MM.1S (cell line): ENCODE data around the gene ACVR1.

Source experiments
- DNase-seq: peaks from one replicate; pipeline ENCODE4 v3.0.0-alpha.2; 2015
- H2AFZ ChIP-seq: fragments of 300-600 bp; sonication (generic); 2 replicates; pipeline ENCODE4 v1.6.0; 2016; ENCODE audit warnings: antibody characterized with exemption, low read length
- H3F3A ChIP-seq: fragments of 300-600 bp; sonication (generic); 2 replicates; pipeline ENCODE4 v1.6.1; 2016; ENCODE audit warnings: mild to moderate bottlenecking, antibody characterized with exemption, low read length, moderate library complexity, mixed read lengths; ENCODE audit not compliant: insufficient read depth
- H3K27ac ChIP-seq: fragments of 300-600 bp; sonication (generic); 2 replicates; pipeline ENCODE4 v1.5.1; 2016; ENCODE audit warnings: mild to moderate bottlenecking, low read length
- H3K27me3 ChIP-seq: fragments of 300-600 bp; sonication (generic); replicated peaks from 2 replicates; pipeline ENCODE4 v1.6.0; 2016; ENCODE audit warnings: low read length; ENCODE audit not compliant: insufficient read depth
- H3K36me3 ChIP-seq: fragments of 300-600 bp; sonication (generic); replicated peaks from 2 replicates; pipeline ENCODE4 v1.6.1; 2016; ENCODE audit warnings: mild to moderate bottlenecking, low read length, mixed read lengths; ENCODE audit not compliant: insufficient read depth
- H3K4me1 ChIP-seq: fragments of 300-600 bp; sonication (generic); 2 replicates; pipeline ENCODE4 v1.6.1; 2016; ENCODE audit warnings: low read length, mixed read lengths
- H3K4me2 ChIP-seq: fragments of 300-600 bp; sonication (generic); 2 replicates; pipeline ENCODE4 v1.6.0; 2016; ENCODE audit warnings: low read depth, low read length
- H3K4me3 ChIP-seq: fragments of 300-600 bp; sonication (generic); 2 replicates; pipeline ENCODE4 v1.5.1; 2016; ENCODE audit warnings: low read length, mixed read lengths
- H3K79me2 ChIP-seq: fragments of 300-600 bp; sonication (generic); 2 replicates; pipeline ENCODE4 v1.6.1; 2016; ENCODE audit warnings: mixed run types, low read length, mixed read lengths
- H3K9ac ChIP-seq: fragments of 300-600 bp; sonication (generic); 2 replicates; pipeline ENCODE4 v1.6.1; 2016; ENCODE audit warnings: low read length, mixed read lengths
- H3K9me2 ChIP-seq: fragments of 300-600 bp; sonication (generic); replicated peaks from 2 replicates; pipeline ENCODE4 v1.6.1; 2016; ENCODE audit warnings: mild to moderate bottlenecking, low read length, mixed read lengths; ENCODE audit not compliant: insufficient read depth
- H3K9me3 ChIP-seq: fragments of 300-600 bp; sonication (generic); replicated peaks from 2 replicates; pipeline ENCODE4 v1.6.1; 2016; ENCODE audit warnings: mild to moderate bottlenecking, low read length, mixed read lengths; ENCODE audit not compliant: insufficient read depth
- H4K20me1 ChIP-seq: fragments of 300-600 bp; sonication (generic); 2 replicates; pipeline ENCODE4 v1.6.1; 2016; ENCODE audit warnings: mild to moderate bottlenecking, low read length, moderate library complexity, mixed read lengths; ENCODE audit not compliant: insufficient read depth
- CTCF ChIP-seq: fragments of 300-600 bp; sonication (generic); IDR thresholded peaks from 2 replicates; pipeline ENCODE4 v1.5.1; 2016; ENCODE audit warnings: antibody characterized with exemption, low read length, mixed read lengths
- EZH2 ChIP-seq: fragments of 300-600 bp; sonication (generic); optimal IDR thresholded peaks from 2 replicates; pipeline ENCODE3; 2017; ENCODE audit warnings: low read depth, mild to moderate bottlenecking, antibody characterized with exemption, low read length, mixed read lengths
- EZH2phosphoT487 ChIP-seq: fragments of 300-600 bp; sonication (generic); IDR thresholded peaks from 2 replicates; pipeline ENCODE4 v1.6.1; 2018; ENCODE audit warnings: antibody characterized with exemption, low read length

The ACVR1 gene

DNA sequence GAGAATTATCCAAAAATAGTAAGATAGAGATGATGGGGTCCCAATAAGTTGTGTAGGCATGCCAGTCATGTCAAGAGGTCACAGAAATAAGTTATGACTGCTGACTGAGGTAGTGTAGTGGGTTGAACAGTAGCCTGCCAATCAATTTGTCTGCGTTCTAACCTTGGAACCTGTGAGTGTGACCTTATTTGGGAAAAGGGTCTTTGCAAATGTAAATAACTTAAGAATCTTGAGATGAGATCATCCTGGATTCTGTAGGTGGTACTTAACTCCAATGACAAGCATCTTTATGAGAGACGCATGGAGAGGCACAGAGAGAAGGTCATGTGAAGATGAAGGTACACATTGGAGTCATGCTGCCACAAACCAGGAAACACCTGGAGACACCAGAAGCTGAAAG, 31.0 kb downstream of the ACVR1 start:
- no peak overlapping the region for H3K4me3 ChIP-seq
- H2AFZ ChIP-seq: no peak overlapping the region
- H3K4me2 ChIP-seq: no peak overlapping the region
- H3K36me3 ChIP-seq: no peaks in the 10 kb centered on the region
- no peaks in the 10 kb centered on the region for H3K27me3 ChIP-seq
- DNase-seq: no peak
- TF ChIP-seq EZH2: no peak
- no peak for TF ChIP-seq CTCF
- TF ChIP-seq EZH2phosphoT487: no peak
- H3K9me2 ChIP-seq: no peaks in the 10 kb centered on the region
- H3K27ac ChIP-seq: no peak overlapping the region
- no peaks in the 10 kb centered on the region for H3K9me3 ChIP-seq
- no peaks in the 10 kb centered on the region for H3K79me2 ChIP-seq
- no peaks in the 10 kb centered on the region for H3F3A ChIP-seq
- 0 out of 2 replicates have a peak, but pooled peaks cover 6% of the 10 kb centered on the region for H3K4me1 ChIP-seq
- no peaks in the 10 kb centered on the region for H4K20me1 ChIP-seq
- H3K9ac ChIP-seq: no peak overlapping the region

DNA sequence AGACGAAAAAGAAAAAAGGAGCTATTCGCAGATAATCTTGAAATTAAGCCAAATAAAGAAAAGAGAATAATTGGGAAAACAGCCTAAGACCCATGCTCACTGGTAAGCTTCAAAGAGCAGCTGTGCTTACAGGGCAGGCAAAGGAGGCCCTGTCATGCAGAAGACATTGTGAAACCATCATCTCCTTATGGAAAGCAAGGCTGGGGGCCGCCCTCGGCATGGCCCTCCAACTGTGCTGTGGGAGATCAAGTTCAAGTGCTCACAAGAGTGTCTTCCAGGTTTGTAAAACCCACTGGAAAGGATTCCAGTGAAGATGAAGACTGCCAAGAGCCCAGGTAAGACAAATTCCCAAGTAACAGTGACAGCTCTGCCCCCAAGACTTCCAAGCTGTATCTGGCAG, 32.2 kb downstream of the ACVR1 start:
- Histone ChIP-seq H3K27ac (no peak overlapping the region), H3K9ac (no peak overlapping the region), H3K79me2 (no peaks in the 10 kb centered on the region), H3K4me3 (no peak overlapping the region), H3K4me1 (no peaks in the 10 kb centered on the region), H3K9me3 (no peaks in the 10 kb centered on the region), H2AFZ (no peak overlapping the region), H4K20me1 (no peaks in the 10 kb centered on the region), H3K4me2 (no peak overlapping the region), H3K9me2 (no peaks in the 10 kb centered on the region), H3K27me3 (no peaks in the 10 kb centered on the region), H3F3A (no peaks in the 10 kb centered on the region), H3K36me3 (no peaks in the 10 kb centered on the region)
- no peak for DNase-seq
- no peak for TF ChIP-seq CTCF
- TF ChIP-seq EZH2phosphoT487: no peak
- no peak for TF ChIP-seq EZH2

DNA sequence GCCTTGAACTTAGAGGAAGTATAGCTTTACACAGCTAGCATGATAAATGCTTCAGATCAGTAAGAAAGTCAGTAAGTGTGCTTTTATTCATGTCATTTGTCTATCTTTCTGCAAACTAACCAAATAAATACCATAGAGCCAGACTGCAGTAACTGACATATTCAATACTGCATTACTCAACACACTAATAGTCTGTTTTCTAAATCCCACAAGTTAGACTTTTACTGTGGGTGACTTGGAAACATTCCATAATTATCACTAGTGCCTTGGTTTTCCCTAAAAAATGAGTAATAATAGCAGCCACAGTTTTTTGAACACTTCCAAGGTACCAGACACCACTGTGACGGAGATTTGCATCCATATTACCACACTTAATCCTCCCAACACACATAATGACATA, 33.0 kb downstream of the ACVR1 start:
- H3K27me3 ChIP-seq: no peaks in the 10 kb centered on the region

More for the DNA sequence above, 33.0 kb downstream of the ACVR1 start:
- TF ChIP-seq CTCF: no peak
- no peak for TF ChIP-seq EZH2
- TF ChIP-seq EZH2phosphoT487: no peak
- H3K9me2 ChIP-seq: no peaks in the 10 kb centered on the region
- H4K20me1 ChIP-seq: no peaks in the 10 kb centered on the region
- H3F3A ChIP-seq: no peaks in the 10 kb centered on the region
- no peak overlapping the region for H3K27ac ChIP-seq
- H2AFZ ChIP-seq: no peak overlapping the region
- H3K9me3 ChIP-seq: no peaks in the 10 kb centered on the region
- H3K4me2 ChIP-seq: no peak overlapping the region
- H3K9ac ChIP-seq: no peak overlapping the region
- H3K36me3 ChIP-seq: no peaks in the 10 kb centered on the region
- no peak for DNase-seq
- no peak overlapping the region for H3K4me3 ChIP-seq
- H3K79me2 ChIP-seq: no peaks in the 10 kb centered on the region
- no peaks in the 10 kb centered on the region for H3K4me1 ChIP-seq
